ENCODE results near the gene RGS6.

RGS6 gene

DNA sequence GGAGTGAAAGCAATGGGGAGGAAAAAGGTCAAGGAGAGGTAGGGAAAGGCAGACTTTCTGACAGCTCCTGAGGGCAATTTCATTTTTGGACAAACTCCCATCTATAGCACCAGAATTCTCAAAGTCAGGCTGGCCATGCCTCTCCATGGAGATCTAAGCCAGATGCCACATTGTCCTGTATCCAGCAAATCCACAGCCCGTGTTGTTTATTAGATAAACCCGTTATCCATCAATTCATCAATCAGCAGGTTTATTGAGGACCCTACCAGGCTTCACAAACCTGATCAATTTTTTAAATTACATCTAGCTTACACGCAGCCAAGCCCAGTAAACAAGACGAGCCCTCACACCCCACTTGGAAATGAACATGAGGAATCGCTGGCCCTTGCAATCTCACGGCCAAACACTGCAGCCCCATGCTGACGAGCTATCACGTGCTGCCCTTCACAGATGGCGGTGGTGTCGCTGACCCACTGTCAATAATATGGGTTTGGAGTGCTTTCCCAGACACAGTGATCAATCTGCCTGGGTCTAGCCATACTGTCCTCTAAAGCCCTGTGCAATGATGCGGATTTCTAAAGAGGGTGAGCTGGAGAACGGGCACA lies 628.8 kb downstream of the RGS6 start:
- no peak for DNase-seq

DNA sequence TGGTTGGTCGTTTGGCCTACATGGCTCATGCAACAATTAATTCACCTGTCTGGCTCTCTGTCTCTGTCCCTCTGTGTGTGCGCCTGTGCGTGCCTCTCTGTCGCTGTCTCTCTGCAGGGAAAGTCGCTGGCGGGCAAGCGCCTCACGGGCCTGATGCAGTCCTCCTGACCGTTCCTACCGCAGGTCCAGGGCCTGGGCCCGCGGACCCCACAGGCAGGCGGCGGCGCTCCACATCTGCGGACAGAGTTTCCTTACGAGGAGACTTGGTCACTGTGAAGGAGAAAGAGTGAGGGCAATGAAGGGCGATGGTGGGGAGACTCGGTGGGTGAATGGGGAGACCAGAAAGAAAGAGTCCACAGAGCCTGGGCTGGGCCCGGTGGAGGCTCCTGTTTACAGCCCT lies 630.1 kb downstream of the RGS6 start:
- DNase-seq: no peak

DNA sequence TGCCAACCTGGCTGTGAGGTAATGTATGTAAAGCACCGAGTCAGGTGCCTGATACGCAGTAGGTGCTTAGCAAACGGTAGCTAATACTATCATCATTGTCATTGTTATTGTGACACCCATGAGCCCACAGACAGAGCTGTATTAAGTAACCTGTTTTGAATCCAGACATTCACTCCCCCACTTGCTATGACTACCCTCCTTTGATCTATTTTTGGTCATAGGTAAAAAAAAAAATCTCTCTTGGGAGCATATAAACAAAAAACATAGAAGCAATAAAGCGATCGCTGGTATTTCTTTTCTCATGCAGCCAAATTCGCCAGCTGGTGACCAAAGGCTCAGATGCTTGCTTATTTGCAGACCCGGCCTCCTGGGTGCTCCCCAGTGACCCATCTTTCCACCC lies 631.4 kb downstream of the RGS6 start:
- DNase-seq: no peak

DNA sequence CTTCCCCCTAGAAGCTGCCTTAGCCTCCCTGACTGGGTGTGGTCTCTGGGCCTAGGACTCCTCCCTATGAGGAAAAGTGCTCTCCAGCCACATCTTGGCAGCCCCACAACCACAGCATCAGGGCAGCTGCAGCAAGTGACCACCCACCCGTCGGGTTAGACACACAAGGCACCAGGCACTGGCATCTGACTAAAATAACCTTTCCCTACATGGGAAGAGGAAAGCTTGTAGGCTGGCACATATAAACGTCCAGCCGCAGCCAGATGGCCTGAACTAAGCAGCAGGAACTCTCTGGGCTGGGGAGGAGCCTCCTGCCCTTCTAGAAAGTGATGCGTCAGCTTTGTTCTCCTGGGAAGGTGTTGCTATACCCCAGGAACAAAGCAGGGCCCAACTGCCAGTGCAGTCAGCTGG lies 632.9 kb downstream of the RGS6 start:
- DNase-seq: no peak

DNA sequence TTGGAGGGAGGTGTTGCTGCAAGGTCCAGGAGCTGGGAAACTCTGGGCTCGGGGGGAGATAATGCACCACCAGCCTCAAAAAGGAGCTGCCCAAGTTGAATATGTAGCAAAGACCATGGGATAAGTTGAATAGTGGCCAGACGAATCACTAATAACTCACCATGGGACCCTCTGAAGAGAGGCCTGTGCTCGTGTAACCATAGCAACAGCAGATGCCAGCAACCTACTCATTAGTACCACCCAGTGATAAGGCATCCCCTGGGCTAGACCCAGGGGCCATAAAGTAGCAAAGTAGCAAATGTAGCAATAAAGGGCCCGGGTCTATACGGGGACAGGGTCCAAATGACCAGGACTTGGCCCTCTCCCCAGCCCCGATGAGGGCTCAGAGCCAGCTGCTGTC lies 633.7 kb downstream of the RGS6 start:
- no peak for DNase-seq

DNA sequence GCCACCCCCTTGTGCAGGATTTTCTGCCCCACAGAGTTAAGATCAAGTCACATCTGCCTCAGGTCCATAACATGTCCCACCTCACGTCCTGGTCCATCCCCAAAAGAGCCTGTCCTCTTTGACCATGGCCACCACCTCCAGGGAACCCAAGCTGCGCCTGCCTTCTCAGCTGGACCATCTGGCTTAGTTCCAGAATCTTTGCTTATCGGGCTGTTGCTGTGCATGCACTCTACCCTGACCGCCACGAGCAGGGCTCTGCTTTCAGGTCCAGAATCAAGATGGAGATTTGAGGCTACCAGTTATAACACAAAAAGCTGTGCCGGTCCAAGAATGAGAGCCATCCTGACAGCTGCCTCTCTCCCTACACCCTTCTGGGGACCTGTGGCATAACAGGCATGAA lies 635.0 kb downstream of the RGS6 start:
- DNase-seq: no peak

GRCh38 chr14:72568296-72568992 lies 636.2 kb downstream of the RGS6 start:
- DNase-seq: no peak

- DNase-seq: no peak
Observed at GRCh38 chr14:72573725-72574417, 641.6 kb downstream of the RGS6 start.

DNA sequence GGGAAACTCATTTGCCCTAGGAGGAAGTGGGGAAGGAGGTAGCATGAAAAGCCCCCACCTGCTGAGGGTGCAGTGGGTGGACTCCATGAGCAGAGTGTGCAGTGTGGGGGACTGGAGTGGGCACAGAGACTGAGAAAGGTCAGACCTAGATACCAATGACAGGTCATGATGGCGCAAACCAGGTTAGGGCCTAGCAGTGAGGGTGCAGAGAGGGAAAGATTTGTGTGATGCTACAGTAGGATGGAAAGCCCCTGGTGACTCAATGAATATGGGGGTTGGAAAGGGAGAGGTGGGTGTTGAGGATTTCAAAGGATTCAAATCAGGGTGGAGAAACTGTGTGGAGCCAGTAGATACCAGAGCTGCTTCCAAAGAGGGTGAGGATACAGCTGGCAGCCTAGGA lies 642.5 kb downstream of the RGS6 start:
- DNase-seq: no peak

GRCh38 chr14:72576258-72576657 lies 644.0 kb downstream of the RGS6 start:
- DNase-seq: no peak

DNA sequence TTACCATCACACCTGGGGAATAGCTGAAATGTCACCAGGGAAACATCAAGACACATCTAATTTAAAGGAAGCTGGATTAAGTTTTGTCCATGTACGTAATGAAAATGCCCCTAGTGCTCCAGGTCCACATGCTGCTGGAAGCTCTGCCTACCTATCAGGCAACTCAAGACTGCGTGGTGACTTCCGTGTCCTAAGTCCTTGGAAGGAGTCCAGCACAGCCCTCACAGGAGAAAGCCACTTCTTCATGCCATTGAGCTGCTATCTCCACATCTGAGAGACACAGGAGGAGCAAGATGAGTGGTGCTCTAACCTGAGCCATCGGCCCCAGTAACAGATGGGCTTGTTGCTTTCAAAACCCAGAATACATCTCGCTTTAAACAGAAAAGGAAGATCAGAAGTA lies 645.3 kb downstream of the RGS6 start:
- no peak for DNase-seq

DNA sequence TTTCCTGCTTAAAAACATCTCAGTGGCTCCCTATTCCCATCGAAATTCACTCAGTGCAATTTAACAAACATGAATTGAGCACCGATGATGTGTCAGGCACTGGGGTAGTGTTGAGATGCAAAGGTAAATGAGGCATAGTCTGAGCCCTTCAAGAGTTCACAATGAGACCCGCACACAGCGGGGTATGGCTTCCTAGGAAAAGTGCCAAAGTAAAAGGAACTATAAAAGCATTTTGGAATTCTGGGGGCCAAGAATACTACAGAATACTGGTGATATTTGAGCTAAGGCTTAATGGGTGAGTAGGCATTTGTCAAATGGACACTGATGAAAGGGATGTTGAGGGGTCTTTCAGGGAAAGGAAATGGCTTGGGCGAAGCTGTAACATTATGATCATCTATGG lies 646.3 kb downstream of the RGS6 start:
- no peak for DNase-seq

DNA sequence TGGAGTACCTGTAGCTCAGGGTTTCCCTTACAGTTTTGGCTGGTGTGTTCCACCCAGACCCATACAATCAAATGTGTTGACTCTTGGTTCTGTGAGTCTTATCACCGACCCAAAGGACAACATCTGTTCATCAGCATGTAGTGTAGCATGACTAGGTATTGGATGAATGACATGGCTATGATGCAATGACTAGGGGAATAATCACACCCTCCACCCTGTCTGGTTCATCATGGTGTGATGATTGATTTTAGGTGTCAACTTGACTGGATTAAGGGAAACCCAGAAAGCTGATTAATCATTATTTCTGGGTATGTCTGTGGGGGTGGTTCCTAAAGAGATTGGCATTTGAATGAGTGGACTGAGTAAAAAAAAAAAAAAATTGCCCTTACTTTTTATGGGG lies 650.4 kb downstream of the RGS6 start:
- DNase-seq: no peak

GRCh38 chr14:72583316-72584272 lies 651.4 kb downstream of the RGS6 start:
- DNase-seq: no peak

GRCh38 chr14:72588521-72588920 lies 656.3 kb downstream of the RGS6 start:
- no peak for DNase-seq

DNA sequence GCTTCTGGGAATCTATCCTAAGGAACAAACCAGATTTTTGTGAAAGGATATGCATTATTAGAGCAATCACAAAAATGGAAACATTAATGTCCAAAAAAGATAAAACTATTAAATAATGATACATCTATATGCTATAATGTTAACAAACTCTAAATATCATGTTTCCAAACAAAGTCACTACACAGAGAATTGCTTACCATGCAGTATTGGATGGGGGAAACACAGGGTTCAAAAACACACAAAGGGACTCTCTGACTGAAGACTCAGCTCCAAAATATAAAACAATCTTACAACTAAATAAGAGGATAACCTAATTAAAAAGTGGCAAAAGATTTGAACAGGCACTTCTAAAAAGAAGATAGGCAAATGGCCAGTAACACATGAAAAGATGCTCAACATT lies 657.4 kb downstream of the RGS6 start:
- no peak for DNase-seq

DNA sequence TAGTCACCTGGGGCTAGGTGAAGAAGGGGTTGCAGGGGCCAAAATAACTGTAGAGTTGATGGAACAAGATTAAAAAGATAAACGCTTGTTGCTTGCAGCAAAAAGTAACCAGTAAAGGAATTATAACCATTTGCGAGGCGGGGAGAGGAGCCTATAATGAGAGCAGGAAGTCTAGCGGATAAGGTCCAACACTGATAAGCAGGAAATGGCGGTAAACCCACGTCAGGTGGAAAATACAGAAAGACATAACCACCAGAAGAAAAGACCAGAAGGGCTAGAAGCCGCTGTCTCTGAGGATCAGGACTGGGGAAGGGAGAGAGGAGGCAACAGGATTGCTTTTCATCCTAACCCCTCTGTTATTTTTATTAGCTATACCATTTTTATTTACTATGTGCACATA lies 658.3 kb downstream of the RGS6 start:
- DNase-seq: no peak

- no peak for DNase-seq
Observed at GRCh38 chr14:72591391-72591790, 659.2 kb downstream of the RGS6 start.

DNA sequence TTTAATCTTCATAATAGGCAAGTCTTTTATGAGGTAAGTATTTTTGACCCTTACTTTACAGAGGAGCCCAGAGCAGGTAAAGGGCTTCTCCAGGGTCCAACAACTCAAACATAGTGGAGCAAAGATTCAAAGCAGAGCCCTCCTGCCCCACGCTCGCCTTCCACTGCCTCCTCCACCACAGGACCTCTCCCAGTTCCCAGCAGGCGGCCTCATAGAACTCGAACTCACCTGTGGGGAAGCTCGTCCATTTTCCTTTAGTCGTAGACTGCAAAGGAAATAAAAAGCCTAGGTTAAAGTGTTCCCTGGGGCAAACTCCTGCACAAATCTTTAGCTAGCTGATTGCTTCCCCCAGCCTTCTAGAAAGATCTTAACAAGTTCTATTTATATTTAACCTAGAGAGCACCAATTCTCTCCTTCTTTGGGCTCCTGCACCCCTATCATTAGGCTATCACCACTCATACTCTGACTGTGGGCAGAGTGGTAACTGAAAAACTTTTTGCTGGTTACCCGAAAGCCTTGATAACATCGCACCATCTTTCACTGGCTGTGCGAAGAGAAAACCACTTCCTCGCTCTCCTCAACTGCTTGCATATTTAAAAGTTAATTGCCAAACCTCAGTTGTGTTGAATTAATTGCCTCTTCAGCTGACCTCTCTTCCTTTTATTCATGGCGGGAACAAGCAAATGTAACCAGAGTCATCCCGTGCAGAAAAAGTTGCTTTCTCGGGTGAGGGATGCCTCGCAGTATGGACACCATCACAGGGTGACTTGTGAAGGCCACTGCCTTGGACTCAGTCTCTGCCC lies 662.1 kb downstream of the RGS6 start:
- no peak for DNase-seq

- DNase-seq: no peak
Observed at GRCh38 chr14:72595152-72595862, 663.1 kb downstream of the RGS6 start.

Measured in AML-193 (cell line).